LNCAP (cell line): ENCODE results near the gene TEX53.

ENCODE experiments used
- CTCF ChIP-seq: fragments of 450-650 bp; IDR thresholded peaks from 2 replicates; pipeline ENCODE4 v1.5.1; 2017; ENCODE audit warnings: mild to moderate bottlenecking

Gene TEX53

GRCh38 chr9:114611516-114612271, 45.9 kb downstream of the TEX53 start:
- TF ChIP-seq CTCF = no peak

GRCh38 chr9:114608525-114608796, 49.1 kb downstream of the TEX53 start:
- TF ChIP-seq CTCF = no peak

- TF ChIP-seq CTCF = no peak
These were observed 49.7 kb downstream of the TEX53 start for GRCh38 chr9:114607671-114608524.

- TF ChIP-seq CTCF = no peak
These were observed 50.9 kb downstream of the TEX53 start for GRCh38 chr9:114606597-114607207.
